Thyroid gland (tissue), 4 donors: Measurements from ENCODE around the gene ACTG2.

Source experiments
- POLR2A ChIP-seq, 2 donors: fragments of 450-650 bp; IDR thresholded peaks; one replicate each; pipeline ENCODE4 v1.6.1; 2017; ENCODE audit warnings: antibody characterized with exemption in 2 of 2, mild to moderate bottlenecking in 2 of 2, moderate library complexity in 1 of 2
- TF ChIP-seq, protein P1 (sequence below), 6 experiments: fragments of 200-600 bp in 3 of 6; fragments of 450-650 bp in 3 of 6; sonication (generic) in 3 of 6; IDR thresholded peaks; one replicate each; pipeline ENCODE4 v1.5.1; 2016 to 2019; ENCODE audit warnings: antibody characterized with exemption in 6 of 6, mild to moderate bottlenecking in 2 of 6, inconsistent platforms in 1 of 6, moderate library complexity in 1 of 6

DNA sequence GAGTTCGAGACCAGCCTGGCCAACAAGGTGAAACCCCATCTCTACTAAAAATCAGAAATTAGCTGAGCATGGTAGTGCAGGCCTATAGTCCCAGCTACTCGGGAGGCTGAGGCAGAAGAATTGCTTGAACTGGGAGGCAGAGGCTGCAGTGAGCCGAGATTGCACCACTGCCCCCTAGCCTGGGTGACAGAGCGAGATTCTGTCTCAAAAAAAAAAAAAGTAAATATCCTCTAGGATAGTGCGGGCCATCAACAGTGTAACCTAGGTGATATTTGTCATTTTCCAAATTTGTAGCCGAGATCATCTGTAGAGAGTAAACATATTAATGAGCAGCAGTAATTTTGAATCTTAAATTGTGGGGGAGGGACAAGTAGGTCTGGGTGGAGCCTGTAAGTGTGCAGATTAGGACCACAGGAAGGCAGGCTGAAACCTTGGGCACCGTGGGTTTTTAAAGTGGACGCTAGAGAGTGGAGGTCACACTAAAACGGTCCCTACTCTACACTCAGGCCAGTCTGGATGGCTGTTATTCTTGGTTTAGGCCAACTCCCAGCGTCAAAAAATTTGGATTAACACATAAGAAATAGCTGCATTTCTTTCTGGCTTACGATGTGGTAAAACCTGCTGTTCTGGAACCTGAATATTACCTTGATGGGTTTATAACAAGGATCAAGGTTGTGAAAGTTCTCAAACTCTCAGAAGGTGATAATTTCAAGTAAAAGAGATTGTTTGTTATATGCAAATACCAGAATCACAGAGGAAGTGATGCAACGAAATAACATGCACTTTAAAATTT is 69.2 kb downstream of the ACTG2 start:
- TF ChIP-seq, protein P1, sequence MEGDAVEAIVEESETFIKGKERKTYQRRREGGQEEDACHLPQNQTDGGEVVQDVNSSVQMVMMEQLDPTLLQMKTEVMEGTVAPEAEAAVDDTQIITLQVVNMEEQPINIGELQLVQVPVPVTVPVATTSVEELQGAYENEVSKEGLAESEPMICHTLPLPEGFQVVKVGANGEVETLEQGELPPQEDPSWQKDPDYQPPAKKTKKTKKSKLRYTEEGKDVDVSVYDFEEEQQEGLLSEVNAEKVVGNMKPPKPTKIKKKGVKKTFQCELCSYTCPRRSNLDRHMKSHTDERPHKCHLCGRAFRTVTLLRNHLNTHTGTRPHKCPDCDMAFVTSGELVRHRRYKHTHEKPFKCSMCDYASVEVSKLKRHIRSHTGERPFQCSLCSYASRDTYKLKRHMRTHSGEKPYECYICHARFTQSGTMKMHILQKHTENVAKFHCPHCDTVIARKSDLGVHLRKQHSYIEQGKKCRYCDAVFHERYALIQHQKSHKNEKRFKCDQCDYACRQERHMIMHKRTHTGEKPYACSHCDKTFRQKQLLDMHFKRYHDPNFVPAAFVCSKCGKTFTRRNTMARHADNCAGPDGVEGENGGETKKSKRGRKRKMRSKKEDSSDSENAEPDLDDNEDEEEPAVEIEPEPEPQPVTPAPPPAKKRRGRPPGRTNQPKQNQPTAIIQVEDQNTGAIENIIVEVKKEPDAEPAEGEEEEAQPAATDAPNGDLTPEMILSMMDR (IDR thresholded peaks at IDR 0.05): no peak
- TF ChIP-seq POLR2A (IDR thresholded peaks at IDR 0.05): no peak
